GM19043 (cell line): ENCODE measurements around the gene ITGA2.
A peak's percentile ranks its signal among the peaks of the same experiment; 100 is the strongest.
"Not testable (repeated sequence)": the region's sequence is repeated elsewhere in the genome, so short reads cannot be mapped to it uniquely, and the experiment has no call there.

Experiments used
- ATAC-seq: cut with Tn5 transposase; IDR thresholded peaks from one replicate; pipeline ENCODE4 v1.9.1; 2021; ENCODE audit warnings: low read depth; ENCODE audit not compliant: unreplicated experiment

The ITGA2 gene

GRCh38 chr5:52989025-52989780 is at the start of gene ITGA2:
ITGA2 (plus strand) TSS chr5:52989352; CDS start chr5:52989469, 117 bp downstream.
- ATAC-seq = peak; percentile 52

DNA sequence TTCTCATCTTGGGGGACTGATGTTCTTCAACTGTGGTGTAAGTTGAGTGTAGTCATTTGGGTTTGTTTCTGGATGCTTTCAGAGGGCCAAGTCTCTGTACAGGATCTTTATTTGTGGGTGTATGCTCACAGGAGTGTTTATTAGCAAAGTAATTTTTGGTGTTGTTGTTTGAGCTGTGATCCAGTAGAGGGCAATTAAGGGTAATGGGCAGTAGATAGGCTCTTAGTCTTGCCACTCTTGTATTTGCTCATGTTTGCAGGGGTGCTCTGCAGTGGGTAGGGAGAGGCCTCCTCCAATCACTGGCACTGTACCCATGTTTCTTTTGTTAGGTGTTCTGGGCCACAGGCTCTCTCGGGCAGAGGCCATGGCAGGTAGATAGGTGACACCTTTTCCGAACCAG is 45.9 kb upstream of the ITGA2 start:
- ATAC-seq = no peak

DNA sequence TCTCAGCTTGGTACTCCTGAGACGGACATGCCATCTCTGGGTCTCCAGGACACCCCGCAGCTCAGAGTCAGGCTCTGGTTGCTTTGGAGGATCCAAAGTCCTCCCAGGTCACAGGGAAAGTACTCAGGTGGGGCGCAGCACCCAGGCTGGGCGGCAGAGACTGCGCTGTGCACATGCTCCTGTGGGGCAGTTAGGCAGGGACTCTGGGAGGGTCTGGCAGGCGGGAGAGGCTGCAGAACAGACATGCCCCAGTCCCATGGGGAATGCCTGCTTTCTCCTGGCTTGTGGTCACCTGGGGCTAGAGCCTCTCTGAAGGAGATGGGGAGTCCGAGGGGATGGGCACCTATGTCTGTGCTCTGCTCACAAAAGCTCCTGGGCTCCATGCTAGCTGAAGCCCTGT is 45.3 kb upstream of the ITGA2 start:
- ATAC-seq = no peak

- no peak for ATAC-seq
Observed at GRCh38 chr5:52945040-52945439, 44.1 kb upstream of the ITGA2 start.

DNA sequence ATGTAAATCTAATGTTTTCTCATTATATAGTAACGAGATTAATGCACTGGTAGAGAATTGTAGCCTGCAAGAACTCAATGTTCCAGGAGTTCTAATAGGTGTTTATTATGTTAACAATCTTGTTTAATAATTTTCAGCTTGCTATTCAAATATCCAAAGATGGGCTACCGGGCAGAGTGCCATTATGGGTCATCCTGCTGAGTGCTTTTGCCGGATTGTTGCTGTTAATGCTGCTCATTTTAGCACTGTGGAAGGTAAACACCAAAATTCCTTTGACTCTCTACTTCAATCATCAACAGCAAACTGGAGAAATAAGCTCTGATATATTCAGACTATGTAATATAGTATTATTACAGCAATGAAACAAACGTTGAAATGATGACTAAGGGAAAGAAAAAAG is 41.9 kb upstream of the ITGA2 start:
- ATAC-seq = no peak

- ATAC-seq = no peak
Observed at GRCh38 chr5:52947851-52948250, 41.3 kb upstream of the ITGA2 start.

GRCh38 chr5:52948418-52949076 is 40.6 kb upstream of the ITGA2 start:
- ATAC-seq = peak; percentile 99

- ATAC-seq = no peak
Observed at GRCh38 chr5:52950686-52951085, 38.5 kb upstream of the ITGA2 start.

GRCh38 chr5:52952483-52952882 is 36.7 kb upstream of the ITGA2 start:
- ATAC-seq = no peak

- ATAC-seq = no peak
Observed at GRCh38 chr5:52956014-52956413, 33.1 kb upstream of the ITGA2 start.

DNA sequence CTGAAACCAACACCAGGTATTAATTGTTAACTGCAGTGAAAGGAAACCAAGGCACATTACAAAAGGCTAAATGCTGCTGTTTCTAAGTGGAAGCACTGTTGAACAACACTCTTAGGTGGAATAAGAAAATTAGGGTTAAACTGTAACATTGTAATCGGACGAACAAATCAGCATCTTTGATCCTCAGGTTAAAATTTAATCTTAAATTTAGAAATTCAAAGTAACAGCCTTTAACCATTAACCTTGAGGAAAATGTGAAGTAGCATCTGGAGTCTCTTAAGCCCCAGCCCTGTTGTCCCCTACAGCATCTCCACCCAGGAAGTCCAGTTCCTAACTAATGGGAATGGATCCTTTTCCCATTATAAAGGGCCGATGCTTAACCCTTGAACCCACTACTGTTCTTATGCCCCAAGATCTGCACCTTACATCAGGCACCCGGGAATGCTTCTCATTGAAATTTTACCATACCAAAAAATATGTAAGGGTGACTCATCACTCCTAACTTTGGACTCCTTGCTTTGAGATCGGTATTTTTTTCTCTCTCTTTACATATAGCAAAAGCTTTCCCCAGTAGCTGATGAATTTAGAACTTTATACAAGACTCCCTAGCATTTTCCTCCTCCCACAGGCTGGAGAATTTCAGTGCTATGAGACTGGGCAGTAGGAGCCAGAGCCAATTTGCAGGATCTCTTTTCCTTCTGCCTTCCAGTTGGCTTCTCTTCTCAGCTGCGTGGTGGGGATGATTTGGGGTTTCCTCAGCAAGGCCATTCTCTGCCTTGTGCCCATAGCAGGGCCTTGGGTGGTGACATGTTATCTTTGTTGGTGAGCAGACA is 32.0 kb upstream of the ITGA2 start:
- ATAC-seq = peak; percentile 81

- no peak for ATAC-seq
Observed at GRCh38 chr5:52961274-52961681, 27.9 kb upstream of the ITGA2 start.

- ATAC-seq = no peak
Observed at GRCh38 chr5:52963636-52964035, 25.5 kb upstream of the ITGA2 start.

GRCh38 chr5:52964138-52964537 is 25.0 kb upstream of the ITGA2 start:
- no peak for ATAC-seq

- ATAC-seq = not testable (repeated sequence)
Observed at GRCh38 chr5:52976157-52976556, 13.0 kb upstream of the ITGA2 start.

GRCh38 chr5:52977264-52977897 is 11.8 kb upstream of the ITGA2 start:
- ATAC-seq = no peak

- no peak for ATAC-seq
Observed at GRCh38 chr5:52981507-52981906, 7.6 kb upstream of the ITGA2 start.

- no peak for ATAC-seq
Observed at GRCh38 chr5:52983731-52984636, 5.2 kb upstream of the ITGA2 start.

GRCh38 chr5:52985306-52985705 is 3.8 kb upstream of the ITGA2 start:
- no peak for ATAC-seq
